Measurements from ENCODE around the gene ZFAND3.

Gene ZFAND3

DNA sequence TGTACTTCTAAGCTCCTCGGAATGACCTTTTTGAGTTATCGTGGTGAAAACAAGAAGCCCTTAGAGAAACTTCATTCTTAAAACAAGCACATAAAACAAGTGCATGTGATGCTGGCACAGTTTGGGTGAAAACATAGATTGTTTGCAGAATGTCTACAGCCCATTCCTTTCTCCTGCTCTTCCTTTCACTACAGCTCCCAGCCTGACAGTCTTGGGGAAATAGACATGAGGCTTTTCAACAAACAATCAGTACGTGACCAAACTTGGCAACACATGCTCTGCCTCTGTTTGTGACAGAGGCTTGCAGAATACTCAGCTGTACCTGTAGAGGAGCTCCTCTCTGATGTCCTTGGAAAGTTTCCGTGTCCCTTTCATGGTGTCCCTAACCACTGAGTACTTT lies 321.6 kb downstream of the ZFAND3 start:
- TF ChIP-seq POLR2A (IDR thresholded peaks at IDR 0.05; ENCODE audit: low read depth, low read length) (no peak), POLR2AphosphoS5 (IDR thresholded peaks at IDR 0.05; ENCODE audit: low read depth, low read length) (no peak), TAF1 (IDR thresholded peaks at IDR 0.05; ENCODE audit: borderline replicate concordance, low read depth, low read length) (no peak)
- FAIRE-seq (no peak), DNase-seq (ENCODE audit: insufficient read length) (no peak)

DNA sequence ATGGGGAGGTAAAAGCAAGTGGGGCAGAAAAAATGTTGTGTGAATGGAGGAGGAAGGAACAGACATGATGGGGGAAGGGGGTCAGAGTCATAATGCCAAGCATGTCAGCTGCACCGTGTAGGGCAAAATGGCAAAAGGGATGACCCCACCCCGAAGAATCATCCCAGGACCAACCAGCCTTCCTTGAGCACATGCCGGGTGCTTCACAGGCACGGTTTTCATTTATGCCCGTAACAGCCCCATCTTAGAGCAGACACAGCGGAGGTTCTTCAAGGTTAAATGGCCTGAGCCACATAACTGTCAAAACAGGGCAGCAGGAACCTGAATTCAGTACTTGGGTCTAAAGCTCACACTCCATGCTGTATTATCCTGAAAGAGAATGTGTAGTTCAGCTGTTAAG lies 322.2 kb downstream of the ZFAND3 start:
- no peak for FAIRE-seq
- no peak for TF ChIP-seq TAF1 (IDR thresholded peaks at IDR 0.05; ENCODE audit: borderline replicate concordance, low read depth, low read length)
- TF ChIP-seq POLR2A (IDR thresholded peaks at IDR 0.05; ENCODE audit: low read depth, low read length) = no peak
- no peak for TF ChIP-seq POLR2AphosphoS5 (IDR thresholded peaks at IDR 0.05; ENCODE audit: low read depth, low read length)
- no peak for DNase-seq (ENCODE audit: insufficient read length)

GRCh38 chr6:38142178-38142902 lies 322.8 kb downstream of the ZFAND3 start:
- FAIRE-seq = no peak
- no peak for DNase-seq (ENCODE audit: insufficient read length)
- TF ChIP-seq POLR2A (IDR thresholded peaks at IDR 0.05; ENCODE audit: low read depth, low read length) (no peak), POLR2AphosphoS5 (IDR thresholded peaks at IDR 0.05; ENCODE audit: low read depth, low read length) (no peak), TAF1 (IDR thresholded peaks at IDR 0.05; ENCODE audit: borderline replicate concordance, low read depth, low read length) (no peak)

DNA sequence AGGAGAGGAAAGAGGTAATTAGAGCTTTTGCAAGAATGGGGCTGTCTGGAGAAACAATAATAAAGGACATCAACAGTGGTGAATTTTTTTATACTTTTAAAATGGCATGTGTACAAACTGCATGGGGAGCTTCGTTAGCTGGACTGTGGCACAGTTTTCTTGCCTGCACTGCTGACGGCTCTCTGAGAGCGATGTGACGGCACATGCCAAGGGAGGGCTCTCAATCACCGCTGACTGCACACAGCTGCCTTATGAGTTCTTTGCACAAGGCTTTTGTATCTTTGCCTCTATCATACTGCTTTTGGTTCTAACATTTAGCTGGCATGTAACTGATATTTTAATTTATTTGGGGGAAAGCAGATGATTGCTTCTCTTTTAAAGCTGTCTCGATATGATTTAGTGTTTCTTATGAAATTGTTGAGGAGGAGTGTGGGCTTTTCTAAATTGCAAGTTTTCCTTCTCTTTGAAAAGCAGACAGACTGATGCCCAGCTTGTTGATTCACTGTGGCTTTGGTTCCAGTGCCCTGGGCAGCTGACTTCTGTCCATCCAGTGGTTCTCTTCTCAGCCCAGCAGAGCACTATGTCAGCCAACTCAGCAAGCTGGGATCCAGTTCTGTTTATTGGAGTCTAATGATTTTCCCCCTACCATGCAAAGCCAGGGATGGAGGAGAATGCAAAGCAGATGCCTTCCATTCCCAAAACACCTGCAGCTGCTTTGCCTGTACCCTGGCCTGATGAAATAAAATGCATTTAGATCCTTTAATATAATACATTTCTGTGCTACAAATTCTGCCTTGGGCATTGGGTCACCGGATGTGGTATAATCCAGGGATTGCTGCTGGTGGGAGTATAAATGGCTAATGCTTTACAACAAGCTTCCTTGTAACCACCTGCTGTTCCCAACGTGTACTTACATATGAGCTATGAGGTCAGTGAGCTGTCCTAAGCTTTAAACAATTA lies 323.9 kb downstream of the ZFAND3 start:
- DNase-seq (ENCODE audit: insufficient read length) (no peak), FAIRE-seq (no peak)
- no peak for TF ChIP-seq POLR2AphosphoS5 (IDR thresholded peaks at IDR 0.05; ENCODE audit: low read depth, low read length)
- TF ChIP-seq POLR2A (IDR thresholded peaks at IDR 0.05; ENCODE audit: low read depth, low read length) = no peak
- TF ChIP-seq TAF1 (IDR thresholded peaks at IDR 0.05; ENCODE audit: borderline replicate concordance, low read depth, low read length) = no peak

DNA sequence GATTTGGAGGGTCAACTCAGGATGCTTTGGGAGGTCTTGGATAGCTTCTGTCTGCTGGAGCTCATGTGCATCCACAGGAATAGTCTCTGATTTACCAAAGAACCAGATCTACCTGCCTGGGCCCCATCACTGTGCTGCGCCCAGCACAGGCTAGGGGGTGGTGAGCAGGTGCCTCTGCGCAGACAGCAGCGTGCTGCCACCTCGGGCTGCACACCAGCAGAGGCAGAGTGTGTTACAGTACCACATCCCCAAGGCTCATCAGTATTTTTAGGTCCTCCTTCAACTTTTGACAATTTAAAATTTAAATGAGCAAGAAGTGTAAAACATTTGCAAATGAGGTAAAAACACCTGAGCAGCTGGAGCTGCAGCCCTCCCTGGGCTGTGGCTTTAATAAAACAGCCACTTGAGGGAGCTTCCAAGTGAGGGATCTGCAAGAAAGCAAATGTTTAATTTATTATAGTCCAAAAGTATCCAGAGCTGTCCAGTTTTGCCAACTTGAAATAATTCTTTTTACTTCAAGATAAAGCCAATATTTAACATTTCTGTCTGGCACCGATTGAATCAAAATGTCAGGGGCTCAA lies 324.9 kb downstream of the ZFAND3 start:
- TF ChIP-seq POLR2AphosphoS5 (IDR thresholded peaks at IDR 0.05; ENCODE audit: low read depth, low read length) (no peak), POLR2A (IDR thresholded peaks at IDR 0.05; ENCODE audit: low read depth, low read length) (no peak), TAF1 (IDR thresholded peaks at IDR 0.05; ENCODE audit: borderline replicate concordance, low read depth, low read length) (no peak)
- no peak for FAIRE-seq

DNA sequence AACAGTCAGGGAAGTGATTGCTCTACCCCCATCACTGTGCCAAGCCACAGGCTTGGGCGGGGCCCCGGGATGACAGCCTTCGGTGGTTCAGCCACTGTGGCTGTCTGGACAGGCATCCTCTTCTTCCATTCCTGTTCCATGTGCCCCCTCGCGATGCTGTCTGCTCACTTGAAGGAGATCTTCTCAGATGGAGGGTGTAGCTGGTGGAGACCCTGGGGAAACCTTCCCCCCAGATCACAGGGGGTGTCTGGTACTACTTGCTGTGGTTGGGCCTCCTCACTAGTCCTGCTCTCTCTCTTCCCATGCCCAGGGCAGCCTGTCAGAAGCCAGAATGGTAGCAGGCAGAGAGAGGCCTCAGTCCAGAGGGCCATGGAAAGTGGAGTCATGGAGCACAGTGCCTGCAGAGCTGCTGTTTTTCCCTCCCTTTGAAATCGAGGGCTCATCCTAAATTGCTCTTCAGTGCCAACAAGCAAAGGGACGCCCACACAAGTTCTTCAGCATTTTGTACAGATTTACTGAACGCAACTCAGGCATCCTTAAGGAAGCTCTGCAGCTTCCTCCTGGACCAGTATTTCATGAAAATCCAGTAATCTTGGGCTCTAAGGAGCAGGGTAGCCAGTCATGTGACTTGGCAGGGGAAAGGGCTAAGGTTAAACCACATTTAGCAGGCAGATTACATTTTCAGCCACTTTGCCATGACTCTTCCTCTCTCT lies 326.6 kb downstream of the ZFAND3 start:
- FAIRE-seq = no peak
- TF ChIP-seq POLR2AphosphoS5 (IDR thresholded peaks at IDR 0.05; ENCODE audit: low read depth, low read length) = no peak
- no peak for TF ChIP-seq POLR2A (IDR thresholded peaks at IDR 0.05; ENCODE audit: low read depth, low read length)
- no peak for TF ChIP-seq TAF1 (IDR thresholded peaks at IDR 0.05; ENCODE audit: borderline replicate concordance, low read depth, low read length)

More for the DNA sequence above, 324.9 kb downstream of the ZFAND3 start:
- DNase-seq (ENCODE audit: insufficient read length) = no peak

DNA sequence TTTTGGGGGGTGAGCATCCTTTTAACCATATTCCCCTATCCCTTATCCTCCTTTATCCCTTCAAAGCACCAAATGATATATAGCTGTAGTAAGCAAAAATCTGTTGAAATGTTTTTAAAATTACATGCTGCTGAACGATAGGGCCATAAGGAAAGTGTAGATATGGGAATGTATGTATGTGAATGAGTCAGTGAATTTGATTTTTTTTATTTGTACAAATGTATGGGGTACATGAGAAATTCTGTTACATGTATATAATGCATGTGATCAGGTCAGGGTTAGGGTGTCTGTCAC lies 327.2 kb downstream of the ZFAND3 start:
- no peak for TF ChIP-seq POLR2AphosphoS5 (IDR thresholded peaks at IDR 0.05; ENCODE audit: low read depth, low read length)
- TF ChIP-seq TAF1 (IDR thresholded peaks at IDR 0.05; ENCODE audit: borderline replicate concordance, low read depth, low read length) = no peak
- no peak for TF ChIP-seq POLR2A (IDR thresholded peaks at IDR 0.05; ENCODE audit: low read depth, low read length)
- no peak for DNase-seq (ENCODE audit: insufficient read length)
- FAIRE-seq = no peak

More for the DNA sequence above, 326.6 kb downstream of the ZFAND3 start:
- DNase-seq (ENCODE audit: insufficient read length) = no peak

DNA sequence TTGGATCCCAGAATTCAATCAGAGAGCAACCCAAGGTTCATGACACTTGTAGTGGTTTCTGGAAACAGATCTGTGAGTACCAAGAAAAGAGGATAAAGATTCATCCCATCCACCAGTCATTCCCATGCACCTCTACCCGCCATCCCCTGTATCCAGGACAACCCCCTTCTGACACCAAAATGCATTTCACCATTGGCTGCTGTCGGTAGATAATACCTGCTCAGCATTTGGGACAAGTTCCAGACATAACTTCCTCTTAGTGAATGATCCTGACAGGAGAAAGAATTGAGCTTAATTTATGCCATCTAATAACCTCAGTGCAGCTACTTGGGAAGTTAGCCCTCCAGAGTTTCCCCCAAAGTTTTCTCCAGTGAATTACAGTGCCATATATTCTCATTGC lies 329.1 kb downstream of the ZFAND3 start:
- DNase-seq (ENCODE audit: insufficient read length) (no peak), FAIRE-seq (no peak)
- TF ChIP-seq POLR2AphosphoS5 (IDR thresholded peaks at IDR 0.05; ENCODE audit: low read depth, low read length) (no peak), TAF1 (IDR thresholded peaks at IDR 0.05; ENCODE audit: borderline replicate concordance, low read depth, low read length) (no peak), POLR2A (IDR thresholded peaks at IDR 0.05; ENCODE audit: low read depth, low read length) (no peak)

GRCh38 chr6:38149531-38149930 lies 330.0 kb downstream of the ZFAND3 start:
- TF ChIP-seq POLR2AphosphoS5 (IDR thresholded peaks at IDR 0.05; ENCODE audit: low read depth, low read length) = no peak
- no peak for TF ChIP-seq TAF1 (IDR thresholded peaks at IDR 0.05; ENCODE audit: borderline replicate concordance, low read depth, low read length)
- no peak for TF ChIP-seq POLR2A (IDR thresholded peaks at IDR 0.05; ENCODE audit: low read depth, low read length)
- FAIRE-seq = no peak

DNA sequence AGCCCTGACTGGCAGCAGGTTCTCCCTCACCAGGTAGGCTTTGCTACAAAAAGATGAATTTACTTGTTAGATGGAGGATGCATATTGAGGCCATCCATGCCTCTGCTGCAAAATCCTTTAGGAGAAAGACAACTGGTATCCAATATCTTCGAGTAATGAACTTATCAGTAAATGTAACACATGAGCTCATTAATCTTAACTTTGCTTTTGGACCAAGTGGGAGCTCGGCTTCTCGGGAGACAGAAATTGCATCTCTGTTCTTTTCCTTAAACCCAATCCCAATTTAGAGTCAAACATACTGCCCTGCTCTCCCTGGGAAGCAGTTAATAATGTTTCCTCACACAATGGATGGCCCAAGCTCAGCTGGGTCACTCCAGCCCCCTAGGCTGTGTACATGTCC lies 330.5 kb downstream of the ZFAND3 start:
- FAIRE-seq = no peak
- TF ChIP-seq POLR2AphosphoS5 (IDR thresholded peaks at IDR 0.05; ENCODE audit: low read depth, low read length) = no peak
- TF ChIP-seq POLR2A (IDR thresholded peaks at IDR 0.05; ENCODE audit: low read depth, low read length) = no peak
- no peak for TF ChIP-seq TAF1 (IDR thresholded peaks at IDR 0.05; ENCODE audit: borderline replicate concordance, low read depth, low read length)
- no peak for DNase-seq (ENCODE audit: insufficient read length)

More at GRCh38 chr6:38149531-38149930, 330.0 kb downstream of the ZFAND3 start:
- no peak for DNase-seq (ENCODE audit: insufficient read length)
